Stimulated activated CD8-positive, alpha-beta memory T cell treated with anti-CD3 and anti-CD28 coated beads, Interleukin-4, amount 100 ng/mL, for 24 hours (primary cell): Measurements from ENCODE around the gene SLX9.
"Not testable (repeated sequence)": the region's sequence is repeated elsewhere in the genome, so short reads cannot be mapped to it uniquely, and the experiment has no call there.

Experiments used
- DNase-seq: peaks from one replicate; pipeline ENCODE4 v3.0.0-alpha.2; 2020; ENCODE audit warnings: low read depth

Gene SLX9

DNA sequence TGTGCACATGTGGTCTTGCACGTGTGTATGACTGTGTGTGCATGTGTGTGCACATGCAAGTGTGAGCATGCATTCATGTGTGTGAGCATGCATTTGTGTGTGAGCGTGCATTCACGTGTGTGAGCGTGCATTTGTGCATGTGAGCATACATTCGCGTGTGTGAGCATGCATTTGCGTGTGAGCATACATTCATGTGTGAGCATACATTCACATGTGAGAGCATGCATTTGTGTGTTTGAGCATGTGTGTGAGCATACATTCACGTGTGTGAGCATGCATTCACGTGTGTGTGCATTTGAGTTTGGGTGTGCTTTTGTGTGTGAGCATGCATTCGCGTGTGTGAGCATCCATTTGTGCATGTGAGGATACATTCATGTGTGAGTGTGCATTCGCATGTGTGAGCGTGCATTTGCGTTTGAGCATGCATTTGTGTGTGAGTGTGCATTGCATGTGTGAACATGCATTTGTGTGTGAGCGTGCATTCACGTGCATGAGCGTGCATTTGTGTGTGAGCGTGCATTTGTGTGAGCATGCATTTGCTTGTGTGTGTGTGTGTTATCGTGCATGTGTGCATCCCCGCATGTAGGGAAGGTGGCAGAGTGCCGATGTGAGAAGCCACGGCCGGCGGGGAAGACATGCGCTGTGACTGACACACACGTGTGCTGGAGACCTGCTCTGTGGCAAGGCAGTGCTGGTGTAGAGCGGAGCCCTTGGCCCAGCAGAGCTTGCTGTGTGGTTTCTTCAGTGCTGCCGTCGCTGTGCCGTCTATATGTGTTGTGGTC lies 37.4 kb upstream of the SLX9 start:
- DNase-seq: no peak

DNA sequence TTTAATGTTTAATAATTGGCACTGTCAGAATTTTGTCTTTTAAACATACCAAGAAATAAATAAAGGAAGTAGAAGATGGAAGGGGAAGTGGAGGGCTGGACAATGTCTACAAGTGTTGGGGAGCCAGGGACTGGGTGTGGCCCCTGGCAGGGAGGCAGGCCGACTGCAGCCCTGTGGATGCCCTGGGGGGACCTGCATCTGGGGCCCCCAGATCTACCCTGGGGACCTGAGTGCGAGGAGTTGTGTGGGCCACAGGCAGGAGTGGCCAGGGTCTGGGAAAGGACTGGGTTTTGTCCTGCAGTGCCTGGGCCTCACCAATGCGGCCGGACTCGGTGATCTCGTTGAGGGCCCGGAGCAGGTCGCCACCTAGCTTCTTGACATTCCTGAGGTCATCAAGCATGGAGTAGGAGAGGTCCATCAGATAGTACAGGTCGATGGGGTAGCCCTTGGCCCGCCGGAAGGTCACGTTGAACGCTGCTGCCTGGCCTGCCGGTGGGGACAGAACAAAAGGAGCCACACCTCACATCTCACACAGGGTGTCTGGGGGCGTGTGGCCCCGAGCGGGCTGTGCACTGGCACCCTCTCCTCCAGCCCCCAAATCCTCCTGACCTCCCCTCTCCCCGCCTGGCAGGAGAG lies 36.7 kb upstream of the SLX9 start:
- no peak for DNase-seq

DNA sequence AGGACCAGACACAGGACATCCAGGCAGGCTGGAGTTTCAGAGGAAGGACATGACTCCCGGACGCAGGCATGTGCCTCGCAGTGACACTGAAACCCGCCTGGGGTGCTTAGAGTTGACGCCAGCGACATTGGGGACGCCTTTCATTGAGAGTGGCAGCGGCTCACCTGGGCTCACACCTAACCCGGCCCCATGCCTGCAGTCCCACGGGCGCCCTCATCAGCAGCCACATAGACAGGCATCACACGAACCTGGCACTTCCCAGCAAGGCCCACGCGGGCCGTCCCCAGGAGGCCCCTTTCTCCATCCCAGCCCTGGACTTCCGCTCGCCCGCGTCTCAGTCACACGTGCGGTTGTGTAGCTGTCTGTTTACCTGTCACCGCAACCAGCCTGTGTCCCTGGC lies 36.1 kb upstream of the SLX9 start:
- no peak for DNase-seq

DNA sequence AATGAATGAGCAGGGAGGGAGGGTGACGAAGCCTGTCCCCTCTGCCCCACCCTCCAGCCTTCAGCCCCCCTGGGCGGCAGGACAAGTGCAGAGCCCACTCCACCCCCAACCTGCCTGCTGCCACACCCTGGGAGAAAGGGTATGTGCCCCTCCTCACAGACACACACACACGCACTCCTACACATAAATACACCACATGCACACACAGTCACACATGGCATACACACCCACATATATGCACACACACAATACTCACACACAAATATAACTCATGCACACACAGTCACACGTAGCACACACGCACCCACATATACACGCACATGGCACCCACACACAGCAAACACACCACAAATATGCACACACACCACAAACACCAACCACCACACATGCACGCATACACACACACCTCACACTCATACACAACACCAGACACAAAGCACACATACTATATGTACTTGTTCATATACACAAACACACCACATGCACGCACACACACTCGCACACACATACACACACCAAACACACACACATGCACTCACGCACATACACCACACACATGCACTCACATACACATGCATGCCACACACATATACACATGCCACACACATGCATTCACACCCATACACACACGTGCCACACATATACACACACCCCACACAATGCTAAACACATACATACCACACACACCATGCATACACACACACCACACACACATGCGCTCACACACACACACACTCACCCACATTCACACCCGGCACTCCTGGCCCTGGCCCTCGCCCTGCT lies 35.5 kb upstream of the SLX9 start:
- no peak for DNase-seq

DNA sequence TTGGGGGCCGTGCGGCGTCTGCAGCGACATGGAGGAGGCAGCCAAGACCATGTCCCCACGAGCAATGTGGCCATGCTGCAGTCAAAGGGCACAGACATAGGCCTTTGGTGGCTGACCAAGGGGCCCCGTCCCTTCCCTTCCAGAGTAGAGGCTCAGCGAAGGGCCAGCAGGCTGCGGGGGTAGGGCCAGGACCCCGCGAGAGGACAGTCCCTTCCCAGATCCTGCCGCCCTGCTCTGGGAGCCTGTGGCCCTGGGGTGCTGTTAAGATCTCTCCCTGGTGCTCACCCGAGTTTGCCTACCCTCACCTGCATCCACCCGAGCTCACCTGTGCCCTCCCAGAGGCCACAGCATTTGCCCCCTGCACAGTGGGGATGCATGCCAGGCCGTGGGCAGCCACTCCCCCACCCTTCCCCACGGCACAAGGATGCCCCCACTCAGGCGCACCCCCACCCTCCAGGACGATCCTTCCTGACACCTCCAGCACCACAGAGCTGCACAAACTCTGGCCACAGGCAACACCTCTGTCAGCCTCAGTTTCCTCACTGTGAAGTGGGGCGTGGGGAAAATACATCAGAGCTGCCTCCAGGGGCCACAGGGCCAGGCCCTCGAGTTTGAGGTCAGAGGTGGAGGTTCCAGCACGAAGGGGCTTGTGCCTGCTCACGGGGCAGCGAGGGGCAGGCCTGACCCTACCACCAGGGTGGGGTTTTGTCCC lies 34.7 kb upstream of the SLX9 start:
- DNase-seq: no peak

DNA sequence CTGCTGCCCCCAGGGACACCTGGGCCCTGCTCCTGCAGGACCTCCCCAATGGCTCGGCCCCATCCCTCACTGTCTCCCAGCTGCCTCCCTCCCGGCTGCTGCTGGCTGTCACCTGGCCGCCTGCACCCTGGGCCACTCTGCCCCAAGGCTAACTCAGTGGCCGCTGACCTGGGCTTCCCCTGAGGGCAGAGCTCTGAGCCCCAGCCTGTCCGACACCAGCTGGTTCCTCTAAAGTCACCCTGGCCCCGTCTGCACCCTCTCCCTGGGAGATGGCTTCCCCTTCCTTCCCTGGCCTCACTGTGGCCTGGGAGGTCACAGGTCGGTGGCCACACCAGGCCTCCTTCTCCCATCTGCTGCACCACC lies 34.1 kb upstream of the SLX9 start:
- no peak for DNase-seq

DNA sequence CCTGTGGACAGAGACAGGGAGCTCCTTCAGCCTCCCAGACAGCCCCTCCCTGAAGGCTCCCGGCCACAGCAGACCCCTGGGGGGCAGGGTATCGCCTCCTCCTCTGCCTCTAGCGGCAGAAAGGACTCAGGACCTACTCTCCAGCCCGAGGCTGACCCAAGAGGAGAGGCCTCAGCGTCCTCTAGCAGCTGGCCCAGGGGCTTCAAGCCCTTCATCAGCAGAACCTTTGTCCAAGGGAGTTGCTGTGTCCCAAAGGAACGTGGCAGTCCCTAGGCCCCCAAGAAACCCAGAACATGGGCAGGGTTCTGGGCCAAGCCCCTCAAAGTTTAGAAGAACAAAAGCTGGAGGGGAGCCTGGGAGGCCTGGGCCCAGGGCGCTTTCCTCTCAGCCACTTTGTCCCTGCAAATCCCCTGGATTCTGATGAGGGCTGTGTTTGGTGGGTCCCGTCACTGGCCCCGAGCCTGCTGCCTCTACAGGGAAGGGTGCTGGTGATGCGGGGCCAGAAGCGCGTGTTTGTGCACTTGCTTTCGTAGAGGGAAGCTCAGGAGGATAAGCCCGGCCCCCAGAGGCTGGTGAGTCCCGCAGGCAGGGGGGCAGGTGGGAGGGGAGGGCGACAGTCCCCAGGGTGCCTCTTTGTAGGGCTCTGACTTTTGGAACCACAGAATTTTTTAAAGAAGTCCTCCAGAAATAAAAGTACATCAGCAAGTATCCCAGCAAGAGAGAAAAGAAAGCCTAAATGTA lies 32.4 kb upstream of the SLX9 start:
- DNase-seq: no peak

DNA sequence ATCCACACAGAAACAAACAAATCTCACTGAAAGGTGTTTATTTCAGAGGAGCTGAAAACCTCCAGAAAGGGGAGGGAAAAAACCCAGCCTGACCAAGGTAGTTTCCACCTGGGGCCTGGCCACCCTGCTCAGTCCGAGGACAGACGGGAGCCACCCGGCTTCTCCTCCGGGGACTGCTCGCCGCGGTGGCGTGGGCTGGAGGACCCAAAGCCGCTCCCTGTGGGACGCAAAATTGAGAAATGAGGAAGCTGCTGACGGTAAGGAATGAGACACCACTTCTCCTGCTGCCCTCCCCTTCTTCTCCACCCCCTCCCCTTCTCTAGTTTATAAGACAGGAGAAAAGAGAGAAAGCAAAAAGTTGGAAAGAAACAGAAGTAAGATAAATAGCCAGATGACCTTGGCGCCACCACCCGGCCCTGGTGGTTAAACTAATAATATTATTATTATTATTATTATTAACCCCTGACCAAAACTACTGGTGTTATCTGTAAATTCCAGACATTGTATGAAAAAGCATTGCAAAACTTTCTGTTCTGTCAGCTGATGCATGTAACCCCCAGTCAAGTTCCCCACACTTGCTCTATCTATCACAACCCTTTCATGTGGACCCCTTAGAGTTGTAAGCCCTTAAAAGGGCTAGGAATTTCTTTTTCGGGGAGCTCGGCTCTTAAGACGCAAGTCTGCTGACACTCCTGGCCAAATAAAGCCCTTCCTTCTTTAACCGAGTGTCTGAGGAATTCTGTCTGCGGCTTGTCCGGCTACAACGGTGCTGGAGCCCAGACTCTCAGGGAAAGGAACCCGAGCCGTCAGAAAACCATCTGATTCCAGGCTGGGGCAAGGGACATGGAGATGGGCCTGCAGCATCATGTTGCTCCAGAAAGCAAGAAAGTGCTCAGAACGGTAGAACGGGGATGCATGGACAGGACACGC lies 31.6 kb upstream of the SLX9 start:
- no peak for DNase-seq

DNA sequence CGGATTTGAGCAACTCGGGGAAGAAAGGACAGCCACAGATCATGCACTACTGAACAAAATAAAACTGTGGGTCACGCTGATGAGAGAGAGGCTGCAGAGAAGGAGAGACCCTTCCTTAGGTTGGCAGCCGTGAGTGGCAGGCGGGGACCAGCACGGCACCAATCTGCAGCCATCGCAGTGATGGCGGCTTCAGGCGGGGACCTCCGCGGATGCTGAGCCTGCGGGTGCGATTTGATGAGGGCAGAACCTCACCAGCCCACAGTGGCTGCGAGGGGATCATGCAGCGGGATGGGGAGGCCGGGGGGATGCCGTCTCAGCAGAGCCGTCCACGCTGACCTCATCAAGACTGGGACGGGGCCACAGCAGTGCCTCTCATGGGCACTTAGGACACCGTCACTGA lies 30.9 kb upstream of the SLX9 start:
- no peak for DNase-seq

DNA sequence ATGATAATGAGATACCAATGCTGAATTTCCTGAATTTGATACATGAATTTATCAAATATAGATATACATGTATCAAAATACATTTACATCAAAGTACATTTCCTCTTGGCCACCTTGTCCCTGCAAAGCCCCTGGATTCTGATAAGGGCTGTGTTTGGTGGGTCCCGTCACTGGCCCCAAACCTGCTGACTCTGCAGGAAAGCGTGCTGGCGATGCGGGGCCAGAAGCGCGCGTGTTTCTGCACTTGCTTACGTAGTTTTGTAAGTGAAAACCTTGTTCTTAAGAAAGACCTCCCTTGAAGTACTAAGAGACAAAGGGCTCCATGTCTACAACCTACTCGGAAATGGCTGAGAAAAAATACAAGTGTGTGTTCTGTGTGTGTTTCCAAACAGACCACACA lies 30.1 kb upstream of the SLX9 start:
- no peak for DNase-seq

DNA sequence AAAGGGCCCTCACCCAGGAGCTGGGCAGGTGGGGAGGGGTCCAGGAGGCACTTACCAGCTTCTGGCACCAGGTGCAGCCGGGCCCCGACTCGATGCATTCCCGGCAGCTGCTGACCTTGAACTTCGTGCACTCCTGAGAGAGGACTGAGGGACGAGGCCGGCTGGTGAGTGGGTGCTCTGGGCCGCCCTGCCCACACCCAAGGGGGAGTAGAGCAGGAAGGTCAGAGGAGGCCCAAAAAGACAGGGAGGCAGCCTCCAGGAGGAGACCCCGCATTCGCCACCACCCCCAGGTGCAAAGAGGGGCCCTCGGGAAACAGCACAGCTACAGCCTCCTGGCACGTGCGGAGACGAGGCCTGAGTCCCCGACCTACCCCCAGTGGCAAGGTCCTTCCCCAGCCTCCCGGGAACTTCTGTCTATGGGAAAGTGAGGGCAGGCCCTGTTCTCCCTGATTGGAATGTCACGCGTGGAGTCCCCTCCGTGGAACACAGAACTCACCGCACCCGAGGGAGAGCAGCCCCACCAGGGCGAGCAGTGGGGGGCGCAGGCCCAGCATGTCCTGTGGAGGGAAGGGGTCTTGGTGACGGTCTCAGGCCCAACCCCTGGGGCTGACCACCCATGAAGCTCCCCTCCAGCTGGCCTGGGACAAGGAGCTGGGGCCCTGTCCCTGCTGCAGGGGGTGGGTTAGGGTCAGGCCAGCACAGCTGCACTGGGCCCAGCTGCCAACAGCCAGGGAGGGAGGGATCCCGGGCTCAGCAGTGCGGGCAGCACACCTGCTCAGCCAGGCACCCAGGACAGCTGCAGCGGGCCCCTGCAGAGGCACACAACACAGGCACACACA lies 29.4 kb upstream of the SLX9 start:
- DNase-seq: no peak

DNA sequence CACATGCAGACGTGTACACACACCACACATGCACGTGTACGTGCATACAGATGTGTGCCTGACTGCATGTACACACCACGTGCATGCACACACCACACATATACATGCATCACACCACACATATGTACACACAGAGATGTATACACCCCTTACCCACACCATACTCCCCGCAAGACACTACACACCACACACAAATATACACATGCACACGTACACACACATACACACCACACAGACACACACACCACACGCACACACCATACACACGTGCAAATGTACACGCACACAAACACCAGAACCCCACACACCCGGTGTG lies 28.8 kb upstream of the SLX9 start:
- DNase-seq: no peak

DNA sequence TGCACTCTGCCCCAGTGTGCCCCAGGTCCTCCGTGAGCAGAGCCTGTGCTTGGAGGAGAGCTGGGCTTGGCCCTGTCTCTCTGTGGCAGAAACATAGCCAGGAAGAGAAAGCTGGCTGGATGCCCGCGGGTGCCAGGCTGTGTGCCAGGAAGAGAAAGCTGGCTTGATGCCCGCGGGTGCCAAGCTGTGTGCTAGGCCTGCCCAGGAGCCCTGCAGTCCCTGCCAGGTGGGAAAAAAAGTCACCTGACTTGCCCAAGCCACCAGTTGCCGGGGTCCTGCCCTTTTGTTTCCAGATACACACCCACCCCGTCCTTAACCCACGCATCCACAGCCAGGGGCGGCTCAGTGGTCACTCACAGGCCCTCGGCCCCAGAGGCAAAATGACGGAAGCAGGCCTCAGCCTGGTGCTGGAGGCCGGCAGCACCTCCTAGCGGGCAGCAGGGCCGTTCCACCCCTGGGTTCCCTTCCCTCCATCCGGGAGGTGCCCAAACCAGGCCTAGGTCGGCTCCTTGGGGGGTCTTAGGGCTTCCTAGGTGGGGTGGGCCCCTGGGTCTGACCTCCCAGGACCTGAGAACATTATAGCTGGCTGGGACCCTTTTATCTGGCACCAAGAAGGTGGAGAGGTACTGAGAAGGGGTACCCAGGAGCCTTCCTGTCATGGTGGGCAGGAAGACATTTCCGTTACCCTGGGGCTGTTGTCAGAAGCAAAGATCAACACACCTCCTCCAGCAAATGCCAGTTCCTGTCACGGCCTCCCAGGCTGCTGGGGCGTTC lies 28.3 kb upstream of the SLX9 start:
- DNase-seq: no peak

DNA sequence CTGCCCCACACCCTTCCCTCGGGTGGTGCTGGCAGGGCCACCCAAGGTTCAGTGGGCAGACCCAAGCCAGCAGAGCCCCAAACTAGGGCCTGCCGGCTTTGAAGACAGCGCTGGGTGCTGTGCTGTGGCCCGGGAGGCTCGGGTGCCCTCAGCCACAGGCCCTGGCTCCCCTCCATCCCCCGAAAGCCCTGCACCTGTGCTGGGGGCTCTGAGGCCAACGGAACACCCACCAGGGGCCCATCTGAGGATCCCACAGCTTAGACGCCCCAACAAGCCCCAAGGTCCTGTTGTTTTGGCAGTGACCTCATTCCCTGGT lies 27.7 kb upstream of the SLX9 start:
- no peak for DNase-seq

DNA sequence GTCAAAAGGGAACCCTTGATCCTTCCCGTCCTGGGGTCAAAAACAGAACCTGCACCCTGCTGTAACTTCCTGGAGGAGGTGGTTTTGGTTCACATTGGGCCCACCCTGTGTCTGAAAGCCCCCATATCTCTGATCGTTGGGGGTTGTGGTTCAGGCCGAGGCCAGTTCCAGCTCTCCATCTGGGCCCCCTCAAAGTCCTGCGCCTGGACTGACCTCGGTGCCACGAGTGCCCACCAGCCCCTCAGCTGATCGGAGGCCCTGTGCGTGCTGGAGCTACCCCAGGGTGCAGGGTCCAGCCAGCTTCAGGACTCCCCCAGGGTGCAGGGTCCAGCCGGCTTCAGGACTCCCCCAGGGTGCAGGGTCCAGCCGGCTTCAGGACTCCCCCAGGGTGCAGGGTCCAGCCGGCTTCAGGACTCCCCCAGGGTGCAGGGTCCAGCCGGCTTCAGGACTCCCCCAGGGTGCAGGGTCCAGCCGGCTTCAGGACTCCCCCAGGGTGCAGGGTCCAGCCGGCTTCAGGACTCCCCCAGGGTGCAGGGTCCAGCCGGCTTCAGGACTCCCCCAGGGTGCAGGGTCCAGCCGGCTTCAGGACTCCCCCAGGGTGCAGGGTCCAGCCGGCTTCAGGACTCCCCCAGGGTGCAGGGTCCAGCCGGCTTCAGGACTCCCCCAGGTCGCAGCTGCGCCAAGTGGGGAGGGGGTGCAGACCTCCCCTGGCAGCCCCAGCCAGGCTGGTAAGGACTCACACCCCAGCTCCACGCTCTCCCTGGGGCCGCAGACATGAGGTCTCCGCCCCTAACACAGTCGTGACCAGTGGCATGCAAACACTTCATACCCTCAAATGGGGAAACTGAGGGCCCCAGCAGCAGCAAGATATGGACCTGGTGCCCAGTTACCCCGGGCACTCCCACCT lies 27.1 kb upstream of the SLX9 start:
- DNase-seq: not testable (repeated sequence)

DNA sequence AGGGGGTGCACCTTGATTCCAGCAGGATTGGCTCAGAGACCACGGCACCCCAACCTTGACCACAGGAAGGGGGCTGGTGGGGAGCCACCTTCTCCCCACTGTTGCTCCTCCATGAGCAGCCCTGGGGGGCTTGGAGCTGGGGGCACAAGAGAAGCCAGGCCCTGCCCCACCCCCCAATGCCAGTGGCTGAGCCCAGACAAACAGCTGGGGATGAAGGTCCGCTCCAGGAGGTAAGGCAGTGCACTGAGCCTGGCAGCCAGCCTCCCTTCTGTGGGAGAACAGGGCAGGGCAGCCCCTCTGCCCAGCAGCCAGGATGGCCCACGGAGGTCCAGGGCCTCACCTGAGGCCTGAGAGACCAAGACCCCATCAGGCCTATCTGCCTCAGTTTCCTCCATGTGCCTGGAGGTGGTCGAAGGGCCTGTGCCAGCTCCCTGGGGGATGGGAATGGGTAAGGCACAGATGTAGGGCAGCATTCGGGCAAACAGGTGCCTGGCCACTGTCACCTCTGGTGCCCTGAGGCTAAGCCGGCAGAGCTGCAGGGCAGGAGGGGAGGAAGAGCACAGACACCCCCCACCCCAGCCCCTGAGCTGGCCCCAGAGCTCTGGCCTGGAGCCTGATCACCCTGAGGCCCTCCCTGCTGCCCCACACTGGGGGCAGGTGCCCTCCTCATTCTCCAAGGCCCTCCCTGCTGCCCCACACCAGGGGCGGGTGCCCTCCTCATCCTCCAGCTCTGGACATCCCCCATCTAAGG lies 26.2 kb upstream of the SLX9 start:
- no peak for DNase-seq

DNA sequence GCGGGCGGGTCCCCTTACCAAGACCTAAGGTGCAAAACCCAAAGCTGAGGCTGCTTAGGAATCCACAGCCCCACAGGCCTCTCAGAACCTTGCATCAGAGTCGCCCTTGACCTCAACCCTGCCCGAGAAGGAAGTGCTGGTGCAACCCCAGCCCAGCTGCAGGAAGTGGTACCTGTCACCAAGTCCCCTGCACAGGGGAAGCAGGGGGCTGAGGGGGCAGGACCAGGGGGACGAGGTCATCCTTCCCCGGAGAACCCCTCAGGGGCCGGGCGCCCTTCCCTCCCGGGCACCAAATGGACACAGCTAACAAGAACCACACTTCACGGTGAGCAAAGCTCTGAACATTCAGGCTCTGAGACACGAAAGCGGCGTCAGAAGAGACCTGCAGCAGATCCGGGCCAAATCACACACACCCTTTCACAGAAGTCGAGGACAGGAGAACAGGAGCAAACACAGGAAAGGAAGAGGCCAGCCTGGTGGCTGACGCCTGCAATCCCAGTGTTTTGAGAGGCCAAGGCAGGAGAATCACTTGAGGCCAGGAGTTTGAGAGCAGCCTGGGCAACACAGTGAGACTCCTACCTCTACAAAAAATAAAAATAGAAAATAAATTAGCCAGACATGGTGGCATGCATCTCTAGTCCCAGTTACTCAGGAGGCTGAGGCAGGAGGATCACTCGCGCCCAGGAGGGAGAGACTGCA lies 25.5 kb upstream of the SLX9 start:
- DNase-seq: peak; percentile 55
